K562 (cell line): ENCODE data around the gene MFSD8. TPM values are rescaled to one million over a fixed set of nuclear protein-coding genes. Genes with fewer than 3 reads are reported as not detected.

Experiments
- CTCFL ChIP-seq: IDR thresholded peaks from 2 replicates; pipeline ENCODE4 v1.6.1; 2011; ENCODE audit warnings: borderline replicate concordance, low read depth, mild to moderate bottlenecking, moderate library complexity, low read length; ENCODE audit not compliant: insufficient read depth, poor library complexity, severe bottlenecking
- E2F6 ChIP-seq, 2 experiments: IDR thresholded peaks; 2 replicates each; pipeline ENCODE4 v1.6.1; 2011; ENCODE audit warnings: borderline replicate concordance in 1 of 2, control low read depth in 1 of 2, low read depth in 1 of 2, low read length in 1 of 2, mild to moderate bottlenecking in 1 of 2, mixed read lengths in 1 of 2, moderate library complexity in 1 of 2; ENCODE audit not compliant: insufficient read depth in 1 of 2, insufficient read length in 1 of 2, poor library complexity in 1 of 2, severe bottlenecking in 1 of 2; ENCODE audit errors: extremely low read depth in 1 of 2
- EP400 ChIP-seq: fragments of 450-650 bp; IDR thresholded peaks from 2 replicates; pipeline ENCODE4 v1.6.1; 2017; ENCODE audit warnings: antibody characterized with exemption, mild to moderate bottlenecking, moderate library complexity
- MYBL2 ChIP-seq, 2 experiments: fragments of 450-650 bp in 1 of 2; sonication (generic) in 1 of 2; formaldehyde crosslinking in 1 of 2; IDR thresholded peaks; 2 replicates each; pipeline versions ENCODE4 v1.6.1 to v1.8.1; 2017 to 2022; ENCODE audit warnings: borderline replicate concordance in 1 of 2, inconsistent platforms in 1 of 2, low read depth in 1 of 2, mild to moderate bottlenecking in 1 of 2, missing genetic modification reagents in 1 of 2, moderate library complexity in 1 of 2
- NFATC3 ChIP-seq: fragments of 450-650 bp; IDR thresholded peaks from 2 replicates; pipeline ENCODE4 v1.6.1; 2017; ENCODE audit warnings: mild to moderate bottlenecking
- PYGO2 ChIP-seq: fragments of 450-650 bp; IDR thresholded peaks from 2 replicates; pipeline ENCODE4 v1.6.1; 2016; ENCODE audit warnings: mild to moderate bottlenecking, missing genetic modification characterization, moderate library complexity, missing compliant biosample characterization
- RNF2 ChIP-seq: sonication (generic); IDR thresholded peaks from 2 replicates; pipeline ENCODE4 v1.6.1; 2016
- TEAD4 ChIP-seq, 2 experiments: sonication (generic) in 1 of 2; formaldehyde crosslinking in 1 of 2; IDR thresholded peaks; 2 replicates each; pipeline versions ENCODE4 v1.6.1 to v1.8.0; 2012 to 2022; ENCODE audit warnings: borderline replicate concordance in 1 of 2, inconsistent platforms in 1 of 2, low read length in 1 of 2, mild to moderate bottlenecking in 1 of 2, missing genetic modification reagents in 1 of 2
- ZC3H8 ChIP-seq: fragments of 450-650 bp; IDR thresholded peaks from 2 replicates; pipeline ENCODE4 v1.6.1; 2017
- ZNF398 ChIP-seq: fragments of 250-450 bp; sonication (Bioruptor Pico); IDR thresholded peaks from 2 replicates; pipeline ENCODE4 v1.8.0; 2021; ENCODE audit warnings: moderate library complexity, mild to moderate bottlenecking, inconsistent platforms
- polyA plus RNA-seq, 8 experiments: library from polyadenylated mRNA; depleted of rRNA in 4 of 8; stranded (reverse) in 5 of 8; unstranded in 3 of 8; fragments of >200 nt; fragmentation: Nextera tagmentation in 2 of 8; fragmentation: Illumina TruSeq in 1 of 8; extraction: Ambion mirVana in 2 of 8; extraction: Trizol in 1 of 8; gene quantifications; 2 replicates each; pipeline versions ENCODE4 v1.2.1 to v1.2.3, GENCODE V29; 2011 to 2014; ENCODE audit warnings: inconsistent platforms in 1 of 8, missing spikeins in 1 of 8
- total RNA-seq, 7 experiments: library from RNA; depleted of rRNA in 6 of 7; stranded (reverse); fragments of >200 nt in 6 of 7; fragmentation: Illumina TruSeq in 2 of 7; extraction: Trizol in 2 of 7; gene quantifications; 2 replicates each; pipeline versions ENCODE4 v1.2.1 to v1.2.3, GENCODE V29; 2011 to 2021; ENCODE audit warnings: low replicate concordance in 1 of 7
- TF ChIP-seq, protein P1 (sequence below): sonication (generic); formaldehyde crosslinking; IDR thresholded peaks from 2 replicates; pipeline ENCODE4 v1.8.1; 2022; ENCODE audit warnings: missing genetic modification reagents
- TF ChIP-seq, protein P2 (sequence below): IDR thresholded peaks from 2 replicates; pipeline ENCODE4 v1.6.1; 2014; ENCODE audit warnings: antibody characterized with exemption
- TF ChIP-seq, protein P3 (sequence below): fragments of 150-350 bp; conservative IDR thresholded peaks from 2 replicates; pipeline ENCODE4 v1.6.1; 2014; ENCODE audit warnings: low read length

Gene MFSD8
- total and polyA plus RNA-seq, 9 of the 15 experiments (the other 6 are each of a cell fraction or from before 2014, with no cell fraction given): 7.0 to 27.2 (median 18.7) TPM

DNA sequence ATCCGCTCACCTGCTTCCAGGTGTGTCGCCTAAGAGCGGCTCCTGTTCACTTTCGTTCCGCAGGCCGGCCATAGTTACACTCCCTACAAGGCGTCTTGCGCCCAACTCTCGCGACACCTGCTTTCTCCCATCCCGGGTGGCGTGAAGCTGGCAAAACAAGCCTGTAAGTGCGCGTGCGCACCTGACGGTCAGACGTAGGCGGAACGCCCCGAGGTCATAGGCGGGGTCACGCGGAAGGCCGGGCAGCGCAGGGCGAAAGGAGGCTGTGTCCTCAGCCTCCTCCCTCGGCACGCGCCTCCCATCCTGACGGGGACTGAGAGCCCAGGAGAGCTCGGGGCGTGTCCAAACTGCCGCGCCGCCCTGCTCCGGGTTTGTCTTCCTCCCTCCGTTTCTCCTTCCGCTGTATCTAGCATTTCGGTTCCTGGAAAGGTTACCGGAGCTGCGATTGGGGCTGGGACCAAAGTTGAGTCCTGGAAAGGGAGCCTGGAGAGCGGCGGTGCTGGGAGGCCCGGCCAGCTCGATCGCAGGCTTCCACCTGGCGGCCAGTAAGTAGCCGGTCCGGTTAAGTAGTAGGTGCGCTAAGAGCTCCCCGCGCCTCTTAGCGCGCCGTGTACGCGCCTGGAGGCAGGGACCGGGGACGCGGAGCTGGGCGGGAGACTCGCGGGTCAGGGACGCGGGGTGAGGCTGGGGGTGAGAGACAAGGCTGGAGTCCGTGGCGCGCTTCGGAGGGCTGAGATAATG, at the start of gene MFSD8, which contains the start of gene ABHD18 (continued):
- TF ChIP-seq, protein P1, sequence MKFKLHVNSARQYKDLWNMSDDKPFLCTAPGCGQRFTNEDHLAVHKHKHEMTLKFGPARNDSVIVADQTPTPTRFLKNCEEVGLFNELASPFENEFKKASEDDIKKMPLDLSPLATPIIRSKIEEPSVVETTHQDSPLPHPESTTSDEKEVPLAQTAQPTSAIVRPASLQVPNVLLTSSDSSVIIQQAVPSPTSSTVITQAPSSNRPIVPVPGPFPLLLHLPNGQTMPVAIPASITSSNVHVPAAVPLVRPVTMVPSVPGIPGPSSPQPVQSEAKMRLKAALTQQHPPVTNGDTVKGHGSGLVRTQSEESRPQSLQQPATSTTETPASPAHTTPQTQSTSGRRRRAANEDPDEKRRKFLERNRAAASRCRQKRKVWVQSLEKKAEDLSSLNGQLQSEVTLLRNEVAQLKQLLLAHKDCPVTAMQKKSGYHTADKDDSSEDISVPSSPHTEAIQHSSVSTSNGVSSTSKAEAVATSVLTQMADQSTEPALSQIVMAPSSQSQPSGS (CRISPR knock-in tag): no peak
- TF ChIP-seq, protein P2, sequence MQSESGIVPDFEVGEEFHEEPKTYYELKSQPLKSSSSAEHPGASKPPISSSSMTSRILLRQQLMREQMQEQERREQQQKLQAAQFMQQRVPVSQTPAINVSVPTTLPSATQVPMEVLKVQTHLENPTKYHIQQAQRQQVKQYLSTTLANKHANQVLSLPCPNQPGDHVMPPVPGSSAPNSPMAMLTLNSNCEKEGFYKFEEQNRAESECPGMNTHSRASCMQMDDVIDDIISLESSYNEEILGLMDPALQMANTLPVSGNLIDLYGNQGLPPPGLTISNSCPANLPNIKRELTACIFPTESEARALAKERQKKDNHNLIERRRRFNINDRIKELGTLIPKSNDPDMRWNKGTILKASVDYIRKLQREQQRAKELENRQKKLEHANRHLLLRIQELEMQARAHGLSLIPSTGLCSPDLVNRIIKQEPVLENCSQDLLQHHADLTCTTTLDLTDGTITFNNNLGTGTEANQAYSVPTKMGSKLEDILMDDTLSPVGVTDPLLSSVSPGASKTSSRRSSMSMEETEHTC: peak; percentile 83
- TF ChIP-seq MYBL2 (IDR thresholded peaks at IDR 0.05; ENCODE audit: low read depth) (no peak), MYBL2 (CRISPR knock-in tag; IDR thresholded peaks at IDR 0.05; ENCODE audit: borderline replicate concordance) (no peak), TEAD4 (IDR thresholded peaks at IDR 0.05; ENCODE audit: low read length) (0 out of 2 replicates have a peak, but pooled peaks have one; percentile 17), TEAD4 (CRISPR knock-in tag; IDR thresholded peaks at IDR 0.05; ENCODE audit: borderline replicate concordance) (no peak), CTCFL (no peak), EP400 (peak; percentile 86), PYGO2 (tag) (no peak), NFATC3 (no peak), ZNF398 (CRISPR knock-in tag) (no peak), ZC3H8 (no peak), RNF2 (no peak), E2F6 (IDR thresholded peaks at IDR 0.05; ENCODE audit: borderline replicate concordance in 1 of 2, extremely low read depth in 1 of 2, insufficient read depth in 1 of 2, insufficient read length in 1 of 2, low read depth in 1 of 2, low read length in 1 of 2, poor library complexity in 1 of 2, severe bottlenecking in 1 of 2) (peak; percentile 71 to 77)
- TF ChIP-seq, protein P3, sequence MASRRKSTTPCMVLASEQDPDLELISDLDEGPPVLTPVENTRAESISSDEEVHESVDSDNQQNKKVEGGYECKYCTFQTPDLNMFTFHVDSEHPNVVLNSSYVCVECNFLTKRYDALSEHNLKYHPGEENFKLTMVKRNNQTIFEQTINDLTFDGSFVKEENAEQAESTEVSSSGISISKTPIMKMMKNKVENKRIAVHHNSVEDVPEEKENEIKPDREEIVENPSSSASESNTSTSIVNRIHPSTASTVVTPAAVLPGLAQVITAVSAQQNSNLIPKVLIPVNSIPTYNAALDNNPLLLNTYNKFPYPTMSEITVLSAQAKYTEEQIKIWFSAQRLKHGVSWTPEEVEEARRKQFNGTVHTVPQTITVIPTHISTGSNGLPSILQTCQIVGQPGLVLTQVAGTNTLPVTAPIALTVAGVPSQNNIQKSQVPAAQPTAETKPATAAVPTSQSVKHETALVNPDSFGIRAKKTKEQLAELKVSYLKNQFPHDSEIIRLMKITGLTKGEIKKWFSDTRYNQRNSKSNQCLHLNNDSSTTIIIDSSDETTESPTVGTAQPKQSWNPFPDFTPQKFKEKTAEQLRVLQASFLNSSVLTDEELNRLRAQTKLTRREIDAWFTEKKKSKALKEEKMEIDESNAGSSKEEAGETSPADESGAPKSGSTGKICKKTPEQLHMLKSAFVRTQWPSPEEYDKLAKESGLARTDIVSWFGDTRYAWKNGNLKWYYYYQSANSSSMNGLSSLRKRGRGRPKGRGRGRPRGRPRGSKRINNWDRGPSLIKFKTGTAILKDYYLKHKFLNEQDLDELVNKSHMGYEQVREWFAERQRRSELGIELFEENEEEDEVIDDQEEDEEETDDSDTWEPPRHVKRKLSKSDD: 0 out of 2 replicates have a peak, but pooled peaks have one; percentile 35
